ENCODE results near the gene ANGPT4.

Gene ANGPT4

GRCh38 chr20:916125-916799, at the start of gene ANGPT4:
ANGPT4 (minus strand) TSS chr20:916334; CDS start chr20:916214, 120 bp downstream.
- no peak for DNase-seq (ENCODE audit: low read depth)

GRCh38 chr20:963795-964194, 47.7 kb upstream of the ANGPT4 start:
- no peak for DNase-seq (ENCODE audit: low read depth)

- DNase-seq (ENCODE audit: low read depth) = no peak
Measured at GRCh38 chr20:962683-963082, 46.5 kb upstream of the ANGPT4 start.

- no peak for DNase-seq (ENCODE audit: low read depth)
Measured at GRCh38 chr20:962223-962622, 46.1 kb upstream of the ANGPT4 start.

GRCh38 chr20:961768-962167, 45.6 kb upstream of the ANGPT4 start:
- no peak for DNase-seq (ENCODE audit: low read depth)

- DNase-seq (ENCODE audit: low read depth) = no peak
Measured at GRCh38 chr20:959996-960615, 44.0 kb upstream of the ANGPT4 start.

- no peak for DNase-seq (ENCODE audit: low read depth)
Measured at GRCh38 chr20:958936-959815, 43.0 kb upstream of the ANGPT4 start.

- DNase-seq (ENCODE audit: low read depth) = no peak
Measured at GRCh38 chr20:957544-957943, 41.4 kb upstream of the ANGPT4 start.

- DNase-seq (ENCODE audit: low read depth) = peak; percentile 43
Measured at GRCh38 chr20:956330-956951, 40.3 kb upstream of the ANGPT4 start.

GRCh38 chr20:955656-956055, 39.5 kb upstream of the ANGPT4 start:
- no peak for DNase-seq (ENCODE audit: low read depth)

- no peak for DNase-seq (ENCODE audit: low read depth)
Measured at GRCh38 chr20:955111-955510, 39.0 kb upstream of the ANGPT4 start.

GRCh38 chr20:953742-954141, 37.6 kb upstream of the ANGPT4 start:
- peak; percentile 12 for DNase-seq (ENCODE audit: low read depth)

GRCh38 chr20:952196-952795, 36.2 kb upstream of the ANGPT4 start:
- no peak for DNase-seq (ENCODE audit: low read depth)

GRCh38 chr20:951384-952169, 35.4 kb upstream of the ANGPT4 start:
- DNase-seq (ENCODE audit: low read depth) = no peak

- no peak for DNase-seq (ENCODE audit: low read depth)
Measured at GRCh38 chr20:949717-950116, 33.6 kb upstream of the ANGPT4 start.

- DNase-seq (ENCODE audit: low read depth) = no peak
Measured at GRCh38 chr20:946826-947225, 30.7 kb upstream of the ANGPT4 start.

- DNase-seq (ENCODE audit: low read depth) = no peak
Measured at GRCh38 chr20:945841-946240, 29.7 kb upstream of the ANGPT4 start.

GRCh38 chr20:944774-945410, 28.8 kb upstream of the ANGPT4 start:
- DNase-seq (ENCODE audit: low read depth) = no peak

- DNase-seq (ENCODE audit: low read depth) = no peak
Measured at GRCh38 chr20:944148-944547, 28.0 kb upstream of the ANGPT4 start.

- DNase-seq (ENCODE audit: low read depth) = no peak
Measured at GRCh38 chr20:942611-943010, 26.5 kb upstream of the ANGPT4 start.

- no peak for DNase-seq (ENCODE audit: low read depth)
Measured at GRCh38 chr20:940926-941325, 24.8 kb upstream of the ANGPT4 start.
